NCI-H187 treated with DMSO at 0.1 percent for 48 hours (cell line): ENCODE results near the gene MSI1.
A peak's percentile ranks its signal among the peaks of the same experiment; 100 is the strongest.
"Not testable (repeated sequence)": the region's sequence is repeated elsewhere in the genome, so short reads cannot be mapped to it uniquely, and the experiment has no call there.

ENCODE experiments used
- DNase-seq: peaks from one replicate; lab custom pipeline; 2025; lab: John Stamatoyannopoulos, UW

Gene MSI1

GRCh38 chr12:120356567-120357030, 12.4 kb downstream of the MSI1 start:
- no peak for DNase-seq

- no peak for DNase-seq
Measured at GRCh38 chr12:120353556-120354317, 15.2 kb downstream of the MSI1 start.

DNA sequence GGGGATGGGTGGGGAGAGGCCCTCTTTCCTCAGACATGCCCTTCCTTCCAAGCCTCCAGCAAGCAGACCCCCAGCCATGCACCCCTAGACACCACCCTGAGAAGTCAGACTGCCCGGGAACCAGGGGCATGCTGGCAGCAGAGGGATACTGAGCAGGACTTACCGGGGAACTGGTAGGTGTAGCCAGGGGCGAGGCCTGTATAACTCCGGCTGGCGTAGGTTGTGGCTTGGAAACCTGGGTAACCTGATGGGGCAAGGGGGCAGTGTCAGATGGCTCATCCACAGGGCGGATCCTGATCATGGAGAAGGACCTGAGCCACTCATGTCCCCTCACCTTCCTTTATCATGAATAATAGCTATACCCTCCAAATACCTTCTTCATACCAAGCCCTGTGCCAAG, 15.8 kb downstream of the MSI1 start:
- DNase-seq, result no peak

DNA sequence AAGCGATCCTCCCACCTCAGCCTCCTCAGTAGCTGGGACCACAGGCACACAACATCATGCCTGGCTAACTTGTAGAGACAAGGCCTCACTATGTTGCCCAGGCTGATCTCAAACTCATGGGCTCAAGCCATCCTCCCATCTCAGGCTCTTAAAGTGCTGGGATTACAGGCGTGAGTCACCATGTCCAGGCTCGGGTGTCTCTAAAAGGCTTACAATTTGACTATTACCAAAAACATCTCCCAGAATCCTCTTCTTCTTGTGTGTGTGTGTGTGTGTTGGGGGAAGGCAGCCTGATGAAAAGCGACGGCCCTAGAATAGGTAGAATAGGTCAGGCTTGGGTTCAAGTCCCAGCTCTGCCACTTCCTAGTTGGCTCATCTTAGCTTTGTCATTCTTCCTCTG, 16.8 kb downstream of the MSI1 start:
- no peak for DNase-seq

GRCh38 chr12:120350576-120351350, 18.2 kb downstream of the MSI1 start:
- DNase-seq, result no peak

GRCh38 chr12:120347766-120348165, 21.2 kb downstream of the MSI1 start:
- no peak for DNase-seq

DNA sequence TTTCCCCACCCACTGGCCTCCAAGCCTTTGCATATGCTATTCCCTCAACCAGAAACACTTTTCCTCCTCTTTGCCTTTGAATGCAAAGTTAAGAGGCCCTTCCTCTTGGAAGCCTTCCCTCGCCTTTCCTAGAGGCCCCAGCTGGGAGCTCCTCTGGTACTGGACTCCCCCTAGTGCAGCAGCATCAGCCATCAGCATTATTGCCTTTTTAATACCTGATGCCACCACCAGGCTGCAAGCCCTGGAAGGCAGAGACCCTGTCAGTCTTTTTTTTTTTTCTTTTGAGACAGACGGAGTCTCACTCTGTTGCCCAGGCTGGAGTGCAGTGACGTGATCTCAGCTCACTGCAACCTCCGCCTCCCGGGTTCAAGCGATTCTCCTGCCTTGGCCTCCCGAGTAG, 22.3 kb downstream of the MSI1 start:
- no peak for DNase-seq

DNA sequence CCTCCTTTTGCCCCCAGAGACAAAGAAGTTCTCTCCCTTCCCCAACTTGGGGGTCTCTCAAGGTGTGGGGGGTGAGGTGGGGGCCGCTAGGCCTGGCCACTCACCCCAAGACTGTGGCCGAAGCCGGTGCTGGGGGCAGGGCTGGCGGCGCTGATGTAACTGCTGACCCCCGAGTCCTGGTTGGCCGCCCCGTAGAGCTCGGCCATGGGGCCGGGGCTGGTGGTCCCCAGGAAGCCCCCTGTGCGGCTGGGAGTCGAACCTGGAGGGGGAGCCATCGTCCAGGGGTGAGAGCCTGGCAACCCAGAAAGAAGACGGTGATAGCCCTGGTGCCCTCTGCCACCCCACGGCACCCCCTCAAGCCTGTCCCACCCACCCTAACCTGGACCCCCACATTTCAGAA, 22.9 kb downstream of the MSI1 start:
- DNase-seq, result no peak

DNA sequence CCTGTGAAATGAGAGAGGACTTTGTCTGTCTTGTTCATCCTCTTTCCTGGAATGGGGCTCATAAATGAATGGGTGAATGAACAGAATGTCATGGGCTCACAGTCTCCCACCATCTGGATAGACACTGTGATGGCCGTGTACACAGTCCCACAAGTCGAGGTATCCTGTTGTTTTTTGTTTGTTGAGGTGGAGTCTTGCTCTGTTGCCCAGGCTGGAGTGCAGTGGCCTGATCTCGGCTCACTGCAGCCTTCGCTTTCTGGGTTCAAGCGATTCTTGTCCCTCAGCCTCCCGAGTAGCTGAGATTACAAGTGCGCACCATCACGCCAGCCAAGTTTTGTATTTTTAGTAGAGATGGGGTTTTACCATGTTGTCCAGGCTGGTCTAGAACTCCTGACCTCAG, 25.3 kb downstream of the MSI1 start:
- DNase-seq, result no peak

- DNase-seq, result no peak
Measured at GRCh38 chr12:120343039-120343537, 25.9 kb downstream of the MSI1 start.

GRCh38 chr12:120342175-120343038, 26.6 kb downstream of the MSI1 start:
- DNase-seq, result no peak

GRCh38 chr12:120339256-120339655, 29.7 kb downstream of the MSI1 start:
- no peak for DNase-seq

DNA sequence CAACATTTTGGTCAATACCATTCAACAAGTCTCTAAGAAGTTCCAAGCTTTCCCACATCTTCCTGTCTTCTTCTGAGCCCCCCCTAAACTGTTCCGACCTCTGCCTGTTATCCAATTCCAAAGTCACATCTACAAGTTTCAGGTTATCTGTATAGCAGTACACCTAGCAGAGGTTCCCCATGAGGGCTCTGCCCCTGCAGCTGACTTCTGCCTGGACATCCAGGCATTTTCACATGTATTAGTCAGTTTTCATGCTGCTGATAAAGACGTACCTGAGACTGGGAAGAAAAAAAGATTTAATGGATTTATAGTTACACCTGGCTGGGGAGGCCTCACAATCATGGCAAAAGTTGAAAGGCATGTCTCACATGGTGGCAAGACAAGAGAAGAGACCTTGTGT, 31.2 kb downstream of the MSI1 start:
- DNase-seq, result no peak

- DNase-seq, result not testable (repeated sequence)
Measured at GRCh38 chr12:120336392-120336791, 32.6 kb downstream of the MSI1 start.

DNA sequence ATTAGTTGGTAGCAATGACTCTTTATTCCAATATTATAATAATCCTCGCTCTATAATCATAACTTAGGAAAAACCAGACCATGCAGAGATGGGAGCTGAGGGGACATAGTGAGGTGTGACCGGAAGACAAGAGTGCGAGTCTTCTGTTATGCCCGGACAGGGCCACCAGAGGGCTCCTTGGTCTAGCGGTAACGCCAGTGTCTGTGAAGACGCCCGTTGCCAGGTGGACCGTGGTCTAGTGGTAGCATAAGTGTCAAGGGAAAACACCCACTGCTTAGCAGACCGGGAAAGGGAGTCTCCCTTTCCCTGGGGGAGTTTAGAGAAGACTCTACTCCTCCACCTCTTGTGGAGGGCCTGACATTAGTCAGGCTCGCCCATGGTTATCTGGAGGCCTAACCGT, 33.5 kb downstream of the MSI1 start:
- peak; percentile 8 for DNase-seq

DNA sequence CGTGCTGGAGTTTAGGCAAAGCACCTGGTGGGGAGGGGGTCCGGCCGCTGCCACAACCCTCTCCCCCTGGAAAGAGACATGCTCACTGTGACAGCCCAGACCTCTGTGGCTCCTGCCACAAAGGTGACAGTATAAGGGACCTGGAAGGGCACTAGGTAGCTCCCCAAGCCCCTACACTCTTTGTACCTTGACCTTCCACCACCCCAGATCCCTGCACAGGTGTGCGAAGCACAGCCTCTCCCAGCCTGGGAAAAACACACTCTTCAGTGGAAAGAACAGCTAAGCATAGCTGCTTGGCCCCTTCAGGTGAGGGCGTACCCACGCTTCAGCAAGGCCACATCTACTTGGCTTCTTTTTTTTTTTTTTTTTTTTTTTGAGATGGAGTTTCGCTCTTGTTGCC, 36.4 kb downstream of the MSI1 start:
- no peak for DNase-seq

- DNase-seq, result no peak
Measured at GRCh38 chr12:120332041-120332440, 36.9 kb downstream of the MSI1 start.

DNA sequence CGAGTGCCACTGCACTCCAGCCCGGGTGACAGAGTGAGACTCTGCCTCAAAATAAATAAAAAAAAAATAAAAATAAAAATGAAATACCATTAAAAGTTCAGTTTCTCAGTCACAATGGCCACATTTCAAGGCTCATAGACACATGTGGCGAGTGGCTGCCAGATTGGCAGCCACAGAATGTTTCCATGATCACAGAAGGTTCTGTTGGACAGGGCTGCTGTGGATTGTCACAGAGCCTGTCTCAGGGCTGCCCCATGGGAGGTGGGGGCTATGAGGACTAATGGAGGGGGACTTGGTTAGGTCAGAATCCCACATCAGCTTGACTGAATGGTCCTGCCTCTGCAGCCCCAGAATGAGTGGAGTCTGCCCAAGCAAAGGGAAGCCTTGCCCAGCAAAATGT, 37.6 kb downstream of the MSI1 start:
- DNase-seq, result no peak

DNA sequence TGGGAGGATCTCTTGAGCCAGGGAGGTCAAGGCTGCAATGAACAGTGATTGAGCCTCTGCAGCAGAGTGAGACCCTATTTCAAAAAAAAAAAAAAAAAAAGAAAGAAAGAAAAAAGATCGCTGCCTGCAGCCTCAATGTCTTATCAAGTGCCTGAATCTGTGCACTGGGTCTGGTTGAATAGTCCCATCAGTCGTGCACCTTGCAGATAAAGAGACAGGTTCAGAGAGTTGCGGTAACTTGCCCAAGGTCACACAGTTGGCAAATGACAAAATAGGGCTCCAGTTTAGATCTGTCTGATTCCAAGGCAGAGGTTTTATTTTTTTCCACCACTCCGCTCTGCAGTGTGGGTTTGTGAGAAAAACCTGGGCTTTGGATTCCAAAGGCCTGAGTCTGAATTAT, 40.7 kb downstream of the MSI1 start:
- no peak for DNase-seq

- DNase-seq, result no peak
Measured at GRCh38 chr12:120327593-120327992, 41.4 kb downstream of the MSI1 start, which contains the start of gene PLA2G1B. PLA2G1B (minus strand) TSS chr12:120327779; CDS start chr12:120327753, 26 bp downstream.

GRCh38 chr12:120324841-120325417, 44.0 kb downstream of the MSI1 start:
- DNase-seq, result no peak

DNA sequence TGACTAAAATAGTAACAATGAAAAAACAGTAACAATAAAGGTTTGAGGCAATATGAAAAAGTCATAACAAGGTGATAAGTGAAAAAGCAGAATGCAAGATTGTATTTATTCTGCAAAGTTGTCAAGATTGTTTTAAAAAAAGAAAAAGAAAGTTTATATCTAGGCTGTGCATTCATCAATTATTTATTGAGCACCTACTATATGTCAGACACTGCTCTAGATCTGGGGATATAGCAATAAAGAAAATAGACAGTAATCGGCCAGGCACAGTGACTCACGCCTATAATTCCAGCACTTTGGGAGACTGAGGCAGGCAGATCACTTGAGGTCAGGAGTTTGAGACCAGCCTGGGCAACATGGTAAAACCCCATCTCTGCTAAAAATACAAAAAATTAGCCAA, 45.2 kb downstream of the MSI1 start:
- DNase-seq, result no peak
